Frontal cortex (tissue), 4 donors: ENCODE measurements around the gene SARS1. TPM values are rescaled to one million over a fixed set of nuclear protein-coding genes. Genes with fewer than 3 reads are reported as not detected.
A peak's percentile ranks its signal among the peaks of the same experiment; 100 is the strongest.

ENCODE experiments used
- DNase-seq, 2 donors: peaks; one replicate each; pipeline ENCODE4 v3.0.0; 2012; ENCODE audit warnings: low spot score in 2 of 2
- FAIRE-seq: peaks from 2 replicates; lab custom pipeline; 2012; peaks lifted over from hg19 to GRCh38; lab: Jason Lieb, UNC
- total RNA-seq: library from RNA; depleted of rRNA; stranded (reverse); fragments of >200 nt; gene quantifications from one replicate; pipeline ENCODE4 v1.2.3, GENCODE V29; 2014
- donor health status: control.
- donor health status: control.
- donor health status: control.

Gene SARS1
- total RNA-seq, 1 donor from 2014 or later, result 162 TPM

- DNase-seq (no peak), FAIRE-seq (no peak)
Measured at GRCh38 chr1:109257682-109258421, 44.1 kb downstream of the SARS1 start.

- no peak for FAIRE-seq
- no peak for DNase-seq
Measured at GRCh38 chr1:109258481-109259466, 45.1 kb downstream of the SARS1 start.

GRCh38 chr1:109259674-109260557, 46.2 kb downstream of the SARS1 start:
- FAIRE-seq (no peak), DNase-seq (no peak)

- no peak for DNase-seq
- FAIRE-seq, result no peak
Measured at GRCh38 chr1:109261006-109261405, 47.3 kb downstream of the SARS1 start.

- DNase-seq (no peak), FAIRE-seq (no peak)
Measured at GRCh38 chr1:109261578-109261977, 47.9 kb downstream of the SARS1 start.

- no peak for DNase-seq
- FAIRE-seq, result no peak
Measured at GRCh38 chr1:109262231-109263055, 48.7 kb downstream of the SARS1 start.

GRCh38 chr1:109263234-109263596, 49.5 kb downstream of the SARS1 start:
- FAIRE-seq (no peak), DNase-seq (no peak)

- DNase-seq, result peak; percentile 79 to 83
- no peak for FAIRE-seq
Measured at GRCh38 chr1:109263597-109264378, 50.1 kb downstream of the SARS1 start.

- no peak for FAIRE-seq
- no peak for DNase-seq
Measured at GRCh38 chr1:109264379-109264755, 50.6 kb downstream of the SARS1 start.

GRCh38 chr1:109265016-109265415, 51.3 kb downstream of the SARS1 start:
- FAIRE-seq (no peak), DNase-seq (no peak)

- FAIRE-seq, result no peak
- no peak for DNase-seq
Measured at GRCh38 chr1:109265741-109266330, 52.1 kb downstream of the SARS1 start.

- FAIRE-seq, result no peak
- DNase-seq, result no peak
Measured at GRCh38 chr1:109266965-109267364, 53.2 kb downstream of the SARS1 start.

GRCh38 chr1:109267743-109268300, 54.1 kb downstream of the SARS1 start:
- FAIRE-seq, result no peak

GRCh38 chr1:109268431-109269211, 54.9 kb downstream of the SARS1 start:
- no peak for FAIRE-seq
- DNase-seq, result no peak

More at GRCh38 chr1:109267743-109268300, 54.1 kb downstream of the SARS1 start:
- no peak for DNase-seq

- no peak for DNase-seq
- no peak for FAIRE-seq
Measured at GRCh38 chr1:109269212-109269980, 55.7 kb downstream of the SARS1 start.

- FAIRE-seq (no peak), DNase-seq (no peak)
Measured at GRCh38 chr1:109269981-109270622, 56.4 kb downstream of the SARS1 start.
